Loucy (cell line): ENCODE data around the gene SNCA.
A peak's percentile ranks its signal among the peaks of the same experiment; 100 is the strongest.

Source experiments
- H2AFZ ChIP-seq: fragments of 200-600 bp; sonication (generic); 2 replicates; pipeline ENCODE4 v1.6.0; 2016; ENCODE audit warnings: antibody characterized with exemption, mild to moderate bottlenecking, low read length, moderate library complexity
- H3F3A ChIP-seq: fragments of 200-600 bp; 2 replicates; pipeline ENCODE4 v1.6.0; 2016; ENCODE audit warnings: antibody characterized with exemption, low read depth, mild to moderate bottlenecking
- H3K27me3 ChIP-seq: fragments of 200-600 bp; sonication (generic); 2 replicates; pipeline ENCODE4 v1.6.1; 2014; ENCODE audit warnings: low read length, mild to moderate bottlenecking; ENCODE audit not compliant: insufficient read depth, poor library complexity, severe bottlenecking
- H3K36me3 ChIP-seq: fragments of 200-600 bp; sonication (generic); 2 replicates; pipeline ENCODE4 v1.6.1; 2016; ENCODE audit warnings: low read length; ENCODE audit not compliant: insufficient read depth
- H3K4me1 ChIP-seq: fragments of 200-600 bp; sonication (generic); 2 replicates; pipeline ENCODE4 v1.5.1; 2014; ENCODE audit warnings: low read length, mild to moderate bottlenecking; ENCODE audit not compliant: insufficient read depth, poor library complexity, severe bottlenecking
- H3K4me2 ChIP-seq: fragments of 200-600 bp; sonication (generic); 2 replicates; pipeline ENCODE4 v1.6.0; 2014; ENCODE audit warnings: antibody characterized with exemption, low read length, low read depth, mild to moderate bottlenecking; ENCODE audit not compliant: poor library complexity, severe bottlenecking
- H3K4me3 ChIP-seq: fragments of 200-600 bp; sonication (generic); 2 replicates; pipeline ENCODE4 v1.5.1; 2014; ENCODE audit warnings: low read length, mild to moderate bottlenecking, mixed read lengths; ENCODE audit not compliant: poor library complexity, severe bottlenecking
- H3K79me2 ChIP-seq: fragments of 200-600 bp; sonication (generic); 2 replicates; pipeline ENCODE4 v1.6.1; 2014; ENCODE audit warnings: low read length; ENCODE audit not compliant: insufficient read depth
- H3K9ac ChIP-seq: fragments of 200-600 bp; sonication (generic); 2 replicates; pipeline ENCODE4 v1.6.0; 2014; ENCODE audit warnings: mild to moderate bottlenecking, low read depth, low read length, moderate library complexity; ENCODE audit not compliant: poor library complexity, severe bottlenecking
- H3K9me2 ChIP-seq: fragments of 200-600 bp; sonication (generic); replicated peaks from 2 replicates; pipeline ENCODE4 v1.6.1; 2016; ENCODE audit warnings: low read depth, low read length, mixed read lengths
- H3K9me3 ChIP-seq: fragments of 200-600 bp; sonication (generic); 2 replicates; pipeline ENCODE4 v1.6.1; 2014; ENCODE audit warnings: mild to moderate bottlenecking, antibody characterized with exemption, low read length, low read depth; ENCODE audit not compliant: insufficient read depth
- H4K20me1 ChIP-seq: fragments of 200-600 bp; sonication (generic); 2 replicates; pipeline ENCODE4 v1.6.0; 2014; ENCODE audit warnings: antibody characterized with exemption, low read length, mild to moderate bottlenecking; ENCODE audit not compliant: insufficient read depth, poor library complexity, severe bottlenecking
- EZH2phosphoT487 ChIP-seq: fragments of 200-600 bp; IDR thresholded peaks from 2 replicates; pipeline ENCODE4 v1.6.1; 2018; ENCODE audit warnings: antibody characterized with exemption, mild to moderate bottlenecking, moderate library complexity, borderline replicate concordance
- TF ChIP-seq, protein P1 (sequence below): fragments of 200-600 bp; sonication (generic); conservative IDR thresholded peaks from 2 replicates; pipeline ENCODE4 v1.5.1; 2014; ENCODE audit warnings: mild to moderate bottlenecking, antibody characterized with exemption, low read length

SNCA gene

DNA sequence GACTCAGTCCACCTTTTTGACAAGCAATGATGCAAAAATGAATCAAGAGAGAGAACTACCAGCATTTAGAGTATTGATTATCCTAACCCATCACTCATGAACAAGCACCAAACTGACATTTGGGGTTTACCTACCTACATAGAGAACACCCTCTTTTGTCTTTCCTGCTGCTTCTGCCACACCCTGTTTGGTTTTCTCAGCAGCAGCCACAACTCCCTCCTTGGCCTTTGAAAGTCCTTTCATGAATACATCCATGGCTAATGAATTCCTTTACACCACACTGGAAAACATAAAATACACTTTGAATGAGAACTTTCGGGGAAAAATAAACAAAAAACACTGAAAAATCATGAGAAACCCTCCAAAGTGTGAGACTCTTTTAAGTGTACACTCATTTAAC, 1.5 kb downstream of the SNCA start:
- H3K9me3 ChIP-seq, result no peaks in the 10 kb centered on the region
- H4K20me1 ChIP-seq, result peaks cover 5% of the 10 kb centered on the region
- H3K27me3 ChIP-seq, result no peaks in the 10 kb centered on the region
- no peaks in the 10 kb centered on the region for H3K9me2 ChIP-seq
- H3F3A ChIP-seq, result no peaks in the 10 kb centered on the region
- H3K4me3 ChIP-seq, result peak overlapping the region; percentile 97
- peak overlapping the region; percentile 71 for H3K4me2 ChIP-seq
- H3K36me3 ChIP-seq, result no peaks in the 10 kb centered on the region
- H3K9ac ChIP-seq, result peak overlapping the region; percentile 91
- peaks cover 34% of the 10 kb centered on the region for H3K4me1 ChIP-seq
- H3K79me2 ChIP-seq, result peaks cover 37% of the 10 kb centered on the region
- no peak overlapping the region for H2AFZ ChIP-seq
- TF ChIP-seq EZH2phosphoT487, result no peak
- TF ChIP-seq, protein P1, sequence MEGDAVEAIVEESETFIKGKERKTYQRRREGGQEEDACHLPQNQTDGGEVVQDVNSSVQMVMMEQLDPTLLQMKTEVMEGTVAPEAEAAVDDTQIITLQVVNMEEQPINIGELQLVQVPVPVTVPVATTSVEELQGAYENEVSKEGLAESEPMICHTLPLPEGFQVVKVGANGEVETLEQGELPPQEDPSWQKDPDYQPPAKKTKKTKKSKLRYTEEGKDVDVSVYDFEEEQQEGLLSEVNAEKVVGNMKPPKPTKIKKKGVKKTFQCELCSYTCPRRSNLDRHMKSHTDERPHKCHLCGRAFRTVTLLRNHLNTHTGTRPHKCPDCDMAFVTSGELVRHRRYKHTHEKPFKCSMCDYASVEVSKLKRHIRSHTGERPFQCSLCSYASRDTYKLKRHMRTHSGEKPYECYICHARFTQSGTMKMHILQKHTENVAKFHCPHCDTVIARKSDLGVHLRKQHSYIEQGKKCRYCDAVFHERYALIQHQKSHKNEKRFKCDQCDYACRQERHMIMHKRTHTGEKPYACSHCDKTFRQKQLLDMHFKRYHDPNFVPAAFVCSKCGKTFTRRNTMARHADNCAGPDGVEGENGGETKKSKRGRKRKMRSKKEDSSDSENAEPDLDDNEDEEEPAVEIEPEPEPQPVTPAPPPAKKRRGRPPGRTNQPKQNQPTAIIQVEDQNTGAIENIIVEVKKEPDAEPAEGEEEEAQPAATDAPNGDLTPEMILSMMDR, result no peak

DNA sequence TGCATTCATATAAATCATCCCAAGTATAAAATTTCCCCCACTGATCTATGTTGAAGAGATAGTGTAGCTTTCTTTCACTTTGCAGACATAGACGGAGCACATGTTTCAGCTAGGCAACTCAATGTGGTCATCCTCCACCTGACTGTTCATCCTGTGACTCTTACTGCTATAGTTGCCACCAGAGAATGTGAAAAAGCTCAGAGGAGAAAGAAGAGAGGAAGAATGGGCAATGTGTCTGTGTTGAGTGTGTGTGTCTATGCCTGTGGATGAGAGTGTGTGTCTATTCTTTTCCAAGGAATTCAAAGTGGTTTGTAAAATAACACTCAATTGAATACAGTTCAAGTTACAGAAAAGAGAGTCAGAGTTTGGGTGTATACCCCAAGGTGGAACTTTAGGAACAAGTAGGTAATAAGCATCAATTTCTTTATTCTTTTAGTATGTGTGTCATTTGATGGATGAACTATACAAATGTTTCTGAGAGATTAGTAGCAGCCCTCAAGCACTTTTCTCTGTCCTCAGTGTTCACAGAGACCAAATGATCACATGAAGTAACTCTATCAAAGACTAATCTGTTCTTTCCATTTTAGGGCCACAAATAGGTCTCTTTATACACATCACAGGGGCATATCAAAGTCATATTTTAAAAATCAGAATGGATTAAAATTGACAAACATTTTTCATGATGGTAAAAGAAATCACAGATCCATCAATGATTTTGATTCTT, 2.3 kb downstream of the SNCA start:
- Histone ChIP-seq H3K9ac (no peak overlapping the region), H3K36me3 (no peaks in the 10 kb centered on the region), H2AFZ (no peak overlapping the region), H4K20me1 (peaks cover 5% of the 10 kb centered on the region), H3K4me2 (peak overlapping the region; percentile 71), H3K9me2 (no peaks in the 10 kb centered on the region), H3K79me2 (peaks cover 37% of the 10 kb centered on the region), H3F3A (no peaks in the 10 kb centered on the region), H3K9me3 (no peaks in the 10 kb centered on the region), H3K4me1 (peaks cover 41% of the 10 kb centered on the region), H3K27me3 (no peaks in the 10 kb centered on the region), H3K4me3 (peak overlapping the region; percentile 97)
- TF ChIP-seq EZH2phosphoT487, result no peak
- TF ChIP-seq, protein P1, result no peak

DNA sequence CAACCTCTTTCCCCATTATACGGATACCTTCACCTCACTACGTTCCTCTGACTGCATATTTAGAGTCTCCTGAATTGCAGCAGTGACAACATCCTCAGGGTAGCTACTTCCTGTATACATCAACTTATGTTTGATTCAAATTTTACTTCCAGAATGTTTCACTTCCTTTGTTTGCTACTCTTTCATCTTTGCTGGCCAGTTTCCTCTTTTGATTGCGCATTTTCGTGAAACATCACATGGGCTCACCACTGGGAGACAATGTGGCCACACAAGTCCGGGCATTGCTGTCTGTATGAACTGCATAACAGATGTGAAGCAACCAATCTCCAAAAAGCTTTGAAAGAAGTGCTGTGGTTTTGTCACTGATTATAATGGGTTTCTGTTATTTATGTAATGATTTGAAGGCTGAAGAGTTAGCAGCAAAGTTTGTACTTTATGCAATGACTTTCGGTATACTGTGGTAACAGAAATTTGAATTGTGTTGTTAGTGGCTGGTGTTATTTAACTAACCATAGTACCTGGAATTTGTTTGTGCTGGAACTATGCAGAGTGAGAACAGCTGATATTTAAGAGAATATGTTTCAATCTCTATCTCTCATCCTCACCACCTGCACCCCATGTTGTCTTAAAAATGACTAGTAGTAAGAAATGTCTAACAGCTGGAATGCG, 7.4 kb downstream of the SNCA start:
- peaks cover 29% of the 10 kb centered on the region; the same call in 1 of the 2 replicates for H3K79me2 ChIP-seq
- H3F3A ChIP-seq, result no peaks in the 10 kb centered on the region
- H3K4me3 ChIP-seq, result peak overlapping the region; percentile 23
- H3K9me2 ChIP-seq, result no peaks in the 10 kb centered on the region
- no peak for TF ChIP-seq EZH2phosphoT487
- TF ChIP-seq, protein P1, result no peak
- no peaks in the 10 kb centered on the region for H3K27me3 ChIP-seq
- H3K4me1 ChIP-seq, result peaks cover 36% of the 10 kb centered on the region
- H3K9me3 ChIP-seq, result no peaks in the 10 kb centered on the region
- H3K36me3 ChIP-seq, result no peaks in the 10 kb centered on the region
- peak overlapping the region; percentile 49 for H3K4me2 ChIP-seq
- no peak overlapping the region for H3K9ac ChIP-seq
- no peaks in the 10 kb centered on the region for H4K20me1 ChIP-seq
- no peak overlapping the region for H2AFZ ChIP-seq
